C4-2B (cell line): ENCODE results near the gene MAN1A1.

Experiments
- CTCF ChIP-seq: fragments of 450-650 bp; conservative IDR thresholded peaks from 2 replicates; pipeline ENCODE4 v1.5.1; 2017; ENCODE audit warnings: mild to moderate bottlenecking
- ZFX ChIP-seq: fragments of 450-650 bp; IDR thresholded peaks from 2 replicates; pipeline ENCODE4 v1.6.1; 2017

- TF ChIP-seq CTCF (no peak), ZFX (no peak)
Measured at GRCh38 chr6:119161438-119161837, 188.1 kb downstream of the MAN1A1 start.
